ENCODE measurements around the gene SNED1.

DNA sequence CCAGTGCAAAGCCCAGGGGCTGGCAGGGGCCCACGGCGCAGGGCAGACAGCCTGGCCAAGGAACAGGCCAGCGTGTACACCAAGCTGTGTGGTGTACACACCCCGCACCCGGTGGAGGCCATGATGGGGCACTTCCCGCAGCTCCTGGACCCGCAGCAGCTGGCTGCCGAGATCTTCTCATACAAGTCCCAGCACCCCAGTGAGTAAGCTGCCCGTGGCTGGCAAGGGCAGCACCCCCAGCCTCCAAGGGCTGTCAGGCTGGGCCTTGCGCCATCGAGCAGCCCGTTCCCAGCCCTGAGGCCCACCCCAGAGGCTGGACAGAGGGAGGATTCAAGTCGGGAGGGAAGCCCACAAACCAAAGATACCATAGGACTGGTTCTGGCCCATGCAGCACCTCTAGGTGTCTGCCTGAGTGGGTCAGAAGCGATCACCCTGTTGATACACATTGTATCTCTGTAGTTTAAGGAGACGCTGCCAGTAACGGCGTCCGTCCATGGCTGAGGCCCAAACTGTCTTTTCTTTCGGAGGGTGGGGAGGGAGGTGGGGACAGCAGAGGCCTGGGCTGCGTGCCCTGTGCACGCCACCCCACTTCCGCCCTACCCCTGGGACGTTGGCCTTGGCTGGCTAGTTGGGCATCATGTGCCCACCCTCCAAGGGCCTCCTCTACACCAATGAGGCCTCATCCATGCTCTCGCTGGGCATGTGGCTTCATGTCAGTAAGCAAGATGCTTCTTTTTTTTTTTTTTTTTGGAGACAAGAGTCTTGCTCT is 120.5 kb downstream of the SNED1 start:
- TF ChIP-seq, protein P1, sequence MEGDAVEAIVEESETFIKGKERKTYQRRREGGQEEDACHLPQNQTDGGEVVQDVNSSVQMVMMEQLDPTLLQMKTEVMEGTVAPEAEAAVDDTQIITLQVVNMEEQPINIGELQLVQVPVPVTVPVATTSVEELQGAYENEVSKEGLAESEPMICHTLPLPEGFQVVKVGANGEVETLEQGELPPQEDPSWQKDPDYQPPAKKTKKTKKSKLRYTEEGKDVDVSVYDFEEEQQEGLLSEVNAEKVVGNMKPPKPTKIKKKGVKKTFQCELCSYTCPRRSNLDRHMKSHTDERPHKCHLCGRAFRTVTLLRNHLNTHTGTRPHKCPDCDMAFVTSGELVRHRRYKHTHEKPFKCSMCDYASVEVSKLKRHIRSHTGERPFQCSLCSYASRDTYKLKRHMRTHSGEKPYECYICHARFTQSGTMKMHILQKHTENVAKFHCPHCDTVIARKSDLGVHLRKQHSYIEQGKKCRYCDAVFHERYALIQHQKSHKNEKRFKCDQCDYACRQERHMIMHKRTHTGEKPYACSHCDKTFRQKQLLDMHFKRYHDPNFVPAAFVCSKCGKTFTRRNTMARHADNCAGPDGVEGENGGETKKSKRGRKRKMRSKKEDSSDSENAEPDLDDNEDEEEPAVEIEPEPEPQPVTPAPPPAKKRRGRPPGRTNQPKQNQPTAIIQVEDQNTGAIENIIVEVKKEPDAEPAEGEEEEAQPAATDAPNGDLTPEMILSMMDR (conservative IDR thresholded peaks at IDR 0.05; ENCODE audit: low read depth in 2 of 2), result no peak
- no peak for TF ChIP-seq CREB1 (CRISPR knock-in tag; IDR thresholded peaks at IDR 0.05; ENCODE audit: low read depth)
- no peak for TF ChIP-seq POLR2AphosphoS5 (IDR thresholded peaks at IDR 0.05; ENCODE audit: low read depth)
- no peak for TF ChIP-seq EZH2 (IDR thresholded peaks at IDR 0.05; ENCODE audit: low read depth, unreplicated experiment)
- no peak for TF ChIP-seq EZH2phosphoT487 (IDR thresholded peaks at IDR 0.05; ENCODE audit: unreplicated experiment)
- TF ChIP-seq, protein P2, sequence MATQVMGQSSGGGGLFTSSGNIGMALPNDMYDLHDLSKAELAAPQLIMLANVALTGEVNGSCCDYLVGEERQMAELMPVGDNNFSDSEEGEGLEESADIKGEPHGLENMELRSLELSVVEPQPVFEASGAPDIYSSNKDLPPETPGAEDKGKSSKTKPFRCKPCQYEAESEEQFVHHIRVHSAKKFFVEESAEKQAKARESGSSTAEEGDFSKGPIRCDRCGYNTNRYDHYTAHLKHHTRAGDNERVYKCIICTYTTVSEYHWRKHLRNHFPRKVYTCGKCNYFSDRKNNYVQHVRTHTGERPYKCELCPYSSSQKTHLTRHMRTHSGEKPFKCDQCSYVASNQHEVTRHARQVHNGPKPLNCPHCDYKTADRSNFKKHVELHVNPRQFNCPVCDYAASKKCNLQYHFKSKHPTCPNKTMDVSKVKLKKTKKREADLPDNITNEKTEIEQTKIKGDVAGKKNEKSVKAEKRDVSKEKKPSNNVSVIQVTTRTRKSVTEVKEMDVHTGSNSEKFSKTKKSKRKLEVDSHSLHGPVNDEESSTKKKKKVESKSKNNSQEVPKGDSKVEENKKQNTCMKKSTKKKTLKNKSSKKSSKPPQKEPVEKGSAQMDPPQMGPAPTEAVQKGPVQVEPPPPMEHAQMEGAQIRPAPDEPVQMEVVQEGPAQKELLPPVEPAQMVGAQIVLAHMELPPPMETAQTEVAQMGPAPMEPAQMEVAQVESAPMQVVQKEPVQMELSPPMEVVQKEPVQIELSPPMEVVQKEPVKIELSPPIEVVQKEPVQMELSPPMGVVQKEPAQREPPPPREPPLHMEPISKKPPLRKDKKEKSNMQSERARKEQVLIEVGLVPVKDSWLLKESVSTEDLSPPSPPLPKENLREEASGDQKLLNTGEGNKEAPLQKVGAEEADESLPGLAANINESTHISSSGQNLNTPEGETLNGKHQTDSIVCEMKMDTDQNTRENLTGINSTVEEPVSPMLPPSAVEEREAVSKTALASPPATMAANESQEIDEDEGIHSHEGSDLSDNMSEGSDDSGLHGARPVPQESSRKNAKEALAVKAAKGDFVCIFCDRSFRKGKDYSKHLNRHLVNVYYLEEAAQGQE (IDR thresholded peaks at IDR 0.05; ENCODE audit: unreplicated experiment), result no peak
- no peak for TF ChIP-seq ZNF114 (CRISPR knock-in tag; IDR thresholded peaks at IDR 0.05)
- no peak for TF ChIP-seq ZNF331 (CRISPR knock-in tag; IDR thresholded peaks at IDR 0.05; ENCODE audit: low read depth)
- no peak for TF ChIP-seq JUNB (IDR thresholded peaks at IDR 0.05; ENCODE audit: unreplicated experiment)
- no peak for TF ChIP-seq STAT1 (IDR thresholded peaks at IDR 0.05; ENCODE audit: unreplicated experiment)
- TF ChIP-seq NANOG (IDR thresholded peaks at IDR 0.05; ENCODE audit: borderline replicate concordance), result no peak

Data from GM23338 (cell line).